ENCODE data around the gene GRWD1. TPM values are rescaled to one million over a fixed set of nuclear protein-coding genes. Genes with fewer than 3 reads are reported as not detected.

The GRWD1 gene
- total RNA-seq, 1 donor from 2014 or later, result 25.8 TPM

DNA sequence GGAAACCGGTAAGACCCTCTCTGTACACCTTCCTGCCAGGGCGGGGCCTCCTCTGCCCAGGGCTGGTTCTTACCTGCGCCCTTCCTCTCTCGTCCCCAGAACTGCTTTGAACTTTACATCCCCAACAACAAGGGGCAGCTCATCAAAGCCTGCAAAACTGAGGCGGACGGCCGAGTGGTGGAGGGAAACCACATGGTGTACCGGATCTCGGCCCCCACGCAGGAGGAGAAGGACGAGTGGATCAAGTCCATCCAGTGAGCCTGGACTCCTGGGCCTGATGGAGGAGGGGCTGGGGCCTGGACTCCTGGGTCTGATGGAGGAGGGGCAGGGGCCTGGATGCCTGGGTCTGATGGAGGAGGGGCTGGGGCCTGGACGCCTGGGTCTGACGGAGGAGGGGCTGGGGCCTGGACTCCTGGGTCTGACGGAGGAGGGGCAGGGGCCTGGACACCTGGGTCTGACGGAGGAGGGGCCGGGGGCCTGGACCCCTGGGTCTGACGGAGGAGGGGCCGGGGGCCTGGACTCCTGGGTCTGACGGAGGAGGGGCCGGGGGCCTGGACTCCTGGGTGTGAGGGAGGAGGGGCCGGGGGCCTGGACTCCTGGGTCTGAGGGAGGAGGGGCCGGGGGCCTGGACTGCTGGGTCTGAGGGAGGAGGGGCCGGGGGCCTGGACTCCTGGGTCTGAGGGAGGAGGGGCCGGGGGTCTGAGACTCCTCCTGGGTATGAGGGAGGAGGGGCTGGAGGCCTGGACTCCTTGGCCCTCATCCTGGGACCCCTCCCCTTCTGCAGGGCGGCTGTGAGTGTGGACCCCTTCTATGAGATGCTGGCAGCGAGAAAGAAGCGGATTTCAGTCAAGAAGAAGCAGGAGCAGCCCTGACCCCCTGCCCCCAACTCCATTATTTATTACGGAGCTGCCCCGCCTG lies 32.8 kb downstream of the GRWD1 start:
- DNase-seq (no peak), ATAC-seq (no peak)
- no peak overlapping the region for H3K4me3 ChIP-seq
- peaks cover 57% of the 10 kb centered on the region for H3K36me3 ChIP-seq
- H3K9me3 ChIP-seq, result no peaks in the 10 kb centered on the region
- H3K27me3 ChIP-seq (ENCODE audit: low read depth), result no peaks in the 10 kb centered on the region
- H3K27ac ChIP-seq, result no peak overlapping the region
- peaks cover 18% of the 10 kb centered on the region for H3K4me1 ChIP-seq
- TF ChIP-seq, protein P1, sequence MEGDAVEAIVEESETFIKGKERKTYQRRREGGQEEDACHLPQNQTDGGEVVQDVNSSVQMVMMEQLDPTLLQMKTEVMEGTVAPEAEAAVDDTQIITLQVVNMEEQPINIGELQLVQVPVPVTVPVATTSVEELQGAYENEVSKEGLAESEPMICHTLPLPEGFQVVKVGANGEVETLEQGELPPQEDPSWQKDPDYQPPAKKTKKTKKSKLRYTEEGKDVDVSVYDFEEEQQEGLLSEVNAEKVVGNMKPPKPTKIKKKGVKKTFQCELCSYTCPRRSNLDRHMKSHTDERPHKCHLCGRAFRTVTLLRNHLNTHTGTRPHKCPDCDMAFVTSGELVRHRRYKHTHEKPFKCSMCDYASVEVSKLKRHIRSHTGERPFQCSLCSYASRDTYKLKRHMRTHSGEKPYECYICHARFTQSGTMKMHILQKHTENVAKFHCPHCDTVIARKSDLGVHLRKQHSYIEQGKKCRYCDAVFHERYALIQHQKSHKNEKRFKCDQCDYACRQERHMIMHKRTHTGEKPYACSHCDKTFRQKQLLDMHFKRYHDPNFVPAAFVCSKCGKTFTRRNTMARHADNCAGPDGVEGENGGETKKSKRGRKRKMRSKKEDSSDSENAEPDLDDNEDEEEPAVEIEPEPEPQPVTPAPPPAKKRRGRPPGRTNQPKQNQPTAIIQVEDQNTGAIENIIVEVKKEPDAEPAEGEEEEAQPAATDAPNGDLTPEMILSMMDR (IDR thresholded peaks at IDR 0.05), result no peak
- intact Hi-C loops (cut with DNase I), result no loop called here

DNA sequence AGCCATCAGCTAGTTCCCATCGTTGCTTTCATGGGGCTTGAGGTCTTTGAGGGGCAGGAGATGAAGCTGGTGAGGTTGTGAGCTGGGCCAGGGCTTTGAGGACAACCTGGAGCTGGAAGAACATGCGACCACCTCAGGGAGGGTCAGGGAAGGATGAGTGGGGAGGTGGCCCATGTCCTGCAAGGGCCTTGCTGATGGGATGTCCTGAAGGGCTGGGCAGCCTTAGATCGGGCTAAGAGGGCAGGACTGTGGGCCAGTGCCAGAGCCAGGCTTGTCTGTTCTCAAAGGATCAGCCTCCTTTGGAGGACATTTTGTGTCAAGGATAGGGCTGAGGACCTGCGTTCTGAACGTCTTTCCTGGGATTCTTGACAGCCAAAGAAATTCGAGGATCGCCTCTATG lies 33.9 kb downstream of the GRWD1 start:
- TF ChIP-seq, protein P1 (IDR thresholded peaks at IDR 0.05), result no peak
- DNase-seq (no peak), ATAC-seq (peak; percentile 3 to 9)
- H3K9me3 ChIP-seq, result no peaks in the 10 kb centered on the region
- no peaks in the 10 kb centered on the region for H3K27me3 ChIP-seq (ENCODE audit: low read depth)
- H3K4me1 ChIP-seq, result peaks cover 18% of the 10 kb centered on the region
- H3K27ac ChIP-seq, result peak overlapping the region; percentile 81
- H3K36me3 ChIP-seq, result peaks cover 47% of the 10 kb centered on the region
- intact Hi-C loops (cut with DNase I), result no loop called here
- no peak overlapping the region for H3K4me3 ChIP-seq

DNA sequence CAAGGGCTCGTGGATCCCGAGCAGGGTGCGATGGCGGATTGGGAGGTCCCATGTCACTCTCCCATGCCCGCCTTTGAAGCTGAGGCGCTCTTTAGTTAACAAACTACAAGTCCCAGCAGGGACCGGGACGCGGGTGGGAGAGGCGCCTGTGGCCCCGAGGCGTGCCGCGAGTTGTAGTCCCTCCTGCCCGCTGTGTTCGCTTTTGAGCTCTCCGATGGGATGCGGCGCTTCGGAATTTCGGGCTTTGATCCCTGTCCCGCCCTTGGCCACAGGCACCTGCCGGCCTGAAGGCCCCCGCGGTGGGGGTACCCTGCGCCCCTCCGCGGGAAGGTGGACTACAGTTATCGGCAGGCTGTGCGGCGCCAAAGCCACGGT lies 34.4 kb downstream of the GRWD1 start:
- Histone ChIP-seq H3K36me3 (peaks cover 42% of the 10 kb centered on the region), H3K27ac (peak overlapping the region; percentile 81), H3K4me3 (peak overlapping the region; percentile 61), H3K4me1 (peaks cover 18% of the 10 kb centered on the region), H3K9me3 (no peaks in the 10 kb centered on the region), H3K27me3 (ENCODE audit: low read depth) (no peaks in the 10 kb centered on the region)
- peak; percentile 62 to 71 for ATAC-seq
- TF ChIP-seq, protein P1 (IDR thresholded peaks at IDR 0.05), result no peak
- DNase-seq, result peak; percentile 70
- intact Hi-C loops (cut with DNase I), result no loop called here

DNA sequence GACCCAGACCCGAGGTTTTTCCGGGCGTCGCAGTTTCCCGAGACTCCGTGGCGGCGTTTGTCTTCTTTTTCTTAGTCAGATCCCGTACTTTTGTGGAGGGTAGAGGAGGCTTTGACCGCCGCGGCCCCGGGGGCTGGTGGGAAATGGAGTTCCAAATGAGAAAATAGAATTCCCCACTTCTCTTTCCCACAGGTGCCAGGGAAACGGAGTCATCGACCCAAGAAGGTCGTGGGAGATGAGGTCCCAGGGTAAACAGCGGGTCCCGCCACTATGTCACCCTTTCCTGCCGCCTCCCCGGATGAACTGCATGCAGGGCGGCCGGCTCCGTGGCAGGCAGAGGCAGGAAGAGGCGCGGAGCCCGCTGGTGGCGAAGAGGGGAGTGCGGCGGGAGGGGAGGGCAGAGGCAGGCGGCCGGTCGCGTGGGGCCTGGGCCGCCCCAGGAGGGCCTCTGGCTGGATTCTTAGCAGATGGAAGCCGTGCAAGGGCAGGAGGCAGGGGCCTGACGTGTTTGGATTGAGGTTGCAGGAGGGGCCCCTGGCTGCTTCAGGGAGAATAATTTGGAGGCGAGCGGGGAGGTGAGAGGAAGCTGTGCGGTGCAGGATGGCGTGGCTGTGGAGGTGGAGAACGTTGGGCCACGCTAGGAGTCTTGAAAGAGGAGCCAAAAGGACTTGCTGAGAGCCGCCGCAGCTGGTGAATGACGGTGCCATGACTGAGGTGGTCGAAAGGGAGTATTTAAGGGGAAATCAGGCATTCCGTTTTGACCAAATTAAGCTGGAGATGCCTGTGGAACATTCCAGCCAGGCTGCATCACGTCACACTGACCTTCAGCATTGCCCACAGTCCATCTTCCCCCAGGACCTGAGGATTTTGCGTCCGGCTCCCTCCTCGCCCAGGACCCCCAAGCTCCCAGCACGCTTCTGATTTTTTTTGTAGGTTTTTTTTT lies 35.0 kb downstream of the GRWD1 start:
- Histone ChIP-seq H3K9me3 (no peaks in the 10 kb centered on the region), H3K4me1 (peaks cover 18% of the 10 kb centered on the region), H3K27ac (peak overlapping the region; percentile 81), H3K27me3 (ENCODE audit: low read depth) (no peaks in the 10 kb centered on the region), H3K36me3 (peaks cover 35% of the 10 kb centered on the region), H3K4me3 (peak overlapping the region; percentile 61)
- intact Hi-C loops (cut with DNase I), result no loop called here
- TF ChIP-seq, protein P1 (IDR thresholded peaks at IDR 0.05), result no peak
- DNase-seq (no peak), ATAC-seq (peak; percentile 63 to 78)

DNA sequence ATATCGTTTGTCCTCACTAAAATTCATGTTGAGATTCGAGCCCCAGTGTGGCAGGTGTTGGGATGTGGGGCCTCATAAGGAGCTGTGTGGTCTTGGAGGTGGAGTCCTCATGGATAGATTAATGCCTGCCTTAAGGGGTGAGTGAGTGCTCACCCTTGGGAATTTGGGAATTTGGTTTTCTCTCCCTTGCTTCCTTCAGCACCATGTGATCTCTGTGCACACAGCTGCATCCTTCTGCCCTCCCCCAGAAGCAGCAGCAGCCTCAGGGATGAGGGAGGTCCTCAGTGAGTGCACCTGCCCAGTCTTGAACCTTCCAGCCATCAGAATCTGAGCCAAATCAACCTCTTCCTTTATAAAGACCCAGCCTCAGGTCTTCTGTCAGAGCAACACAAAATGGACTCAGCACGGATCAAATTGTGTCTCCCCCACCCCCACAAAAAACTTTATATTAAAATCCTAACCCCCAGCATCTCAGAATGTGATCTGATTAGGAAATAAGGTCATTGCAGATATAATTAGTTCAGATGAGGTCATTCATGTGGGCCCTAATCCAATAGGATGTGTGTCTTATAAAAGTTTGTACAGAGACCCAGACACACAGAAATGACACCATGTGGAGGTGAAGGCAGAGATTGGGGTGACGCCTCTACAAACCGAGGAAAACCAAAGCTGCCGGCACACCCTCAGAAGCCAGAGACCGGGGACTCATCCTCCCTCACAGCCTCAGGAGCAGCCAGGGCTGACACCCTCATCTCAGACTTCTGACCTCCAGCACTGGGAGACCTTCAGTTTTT lies 36.3 kb downstream of the GRWD1 start:
- H3K36me3 ChIP-seq, result peaks cover 23% of the 10 kb centered on the region
- DNase-seq (no peak), ATAC-seq (no peak)
- H3K4me3 ChIP-seq, result no peak overlapping the region
- intact Hi-C loops (cut with DNase I), result no loop called here
- no peaks in the 10 kb centered on the region for H3K9me3 ChIP-seq
- no peak overlapping the region for H3K27ac ChIP-seq
- TF ChIP-seq, protein P1 (IDR thresholded peaks at IDR 0.05), result no peak
- H3K27me3 ChIP-seq (ENCODE audit: low read depth), result no peaks in the 10 kb centered on the region
- H3K4me1 ChIP-seq, result peaks cover 18% of the 10 kb centered on the region

Measured in lower lobe of right lung (tissue), 2 donors.